ENCODE measurements around the gene MAPK12.

The MAPK12 gene

DNA sequence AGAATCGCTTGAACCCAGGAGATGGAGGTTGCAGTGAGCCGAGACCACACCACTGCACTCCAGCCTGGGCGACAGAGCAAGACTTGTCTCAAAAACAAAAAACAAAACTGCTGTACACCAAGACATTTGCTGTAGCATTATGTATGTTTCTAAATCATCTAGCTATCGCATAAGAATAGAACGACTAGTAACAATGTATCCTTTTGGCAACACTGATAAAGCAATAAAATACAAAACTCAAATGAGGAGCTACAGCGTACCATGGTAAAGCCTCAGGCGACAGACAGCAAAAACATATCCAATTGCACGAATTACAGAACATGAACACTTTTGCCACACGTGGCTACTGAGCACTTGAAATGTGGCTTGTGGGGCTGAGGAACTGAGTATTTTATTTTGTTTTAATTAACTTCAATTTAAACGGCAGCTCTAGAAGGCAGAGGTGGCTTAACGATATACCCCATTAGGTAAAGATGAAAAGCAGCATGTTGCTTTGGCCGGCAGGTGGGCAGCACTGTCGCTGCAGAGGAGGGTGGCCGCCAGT lies 19.0 kb downstream of the MAPK12 start:
- Histone ChIP-seq H3K9ac (ENCODE audit: low read length) (no peak overlapping the region), H3K9me3 (ENCODE audit: control insufficient read depth, low read length) (no peaks in the 10 kb centered on the region), H3K4me3 (ENCODE audit: low read length) (no peak overlapping the region), H3K4me1 (ENCODE audit: control insufficient read depth, insufficient read depth, low read length) (peaks cover 34% of the 10 kb centered on the region), H3K27me3 (ENCODE audit: control insufficient read depth, insufficient read depth, low read length) (no peaks in the 10 kb centered on the region), H3K36me3 (ENCODE audit: control insufficient read depth, insufficient read depth, low read length) (peaks cover 9% of the 10 kb centered on the region)

DNA sequence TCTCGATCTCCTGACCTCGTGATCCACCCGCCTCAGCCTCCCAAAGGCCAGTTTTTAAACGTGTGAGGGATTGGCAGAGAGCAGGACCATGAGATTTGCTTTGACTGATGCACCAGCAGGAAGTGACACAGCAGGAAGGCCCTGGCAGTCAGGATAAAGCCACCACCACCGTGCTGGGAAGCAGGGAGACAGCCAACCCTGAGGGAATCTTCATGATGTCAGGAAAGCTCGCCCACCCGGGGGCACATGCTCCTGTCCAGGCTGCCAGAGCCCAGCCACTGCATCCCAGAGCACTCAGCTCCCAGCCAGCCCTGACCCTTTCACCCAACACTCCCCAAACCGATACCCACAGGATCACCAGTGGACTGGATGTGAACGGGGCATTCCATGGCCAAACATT lies 22.7 kb downstream of the MAPK12 start:
- H3K36me3 ChIP-seq (ENCODE audit: control insufficient read depth, insufficient read depth, low read length): no peaks in the 10 kb centered on the region
- H3K27me3 ChIP-seq (ENCODE audit: control insufficient read depth, insufficient read depth, low read length): no peaks in the 10 kb centered on the region
- peaks cover 16% of the 10 kb centered on the region for H3K4me1 ChIP-seq (ENCODE audit: control insufficient read depth, insufficient read depth, low read length)
- H3K4me3 ChIP-seq (ENCODE audit: low read length): no peak overlapping the region
- no peaks in the 10 kb centered on the region for H3K9me3 ChIP-seq (ENCODE audit: control insufficient read depth, low read length)
- no peak overlapping the region for H3K9ac ChIP-seq (ENCODE audit: low read length)

DNA sequence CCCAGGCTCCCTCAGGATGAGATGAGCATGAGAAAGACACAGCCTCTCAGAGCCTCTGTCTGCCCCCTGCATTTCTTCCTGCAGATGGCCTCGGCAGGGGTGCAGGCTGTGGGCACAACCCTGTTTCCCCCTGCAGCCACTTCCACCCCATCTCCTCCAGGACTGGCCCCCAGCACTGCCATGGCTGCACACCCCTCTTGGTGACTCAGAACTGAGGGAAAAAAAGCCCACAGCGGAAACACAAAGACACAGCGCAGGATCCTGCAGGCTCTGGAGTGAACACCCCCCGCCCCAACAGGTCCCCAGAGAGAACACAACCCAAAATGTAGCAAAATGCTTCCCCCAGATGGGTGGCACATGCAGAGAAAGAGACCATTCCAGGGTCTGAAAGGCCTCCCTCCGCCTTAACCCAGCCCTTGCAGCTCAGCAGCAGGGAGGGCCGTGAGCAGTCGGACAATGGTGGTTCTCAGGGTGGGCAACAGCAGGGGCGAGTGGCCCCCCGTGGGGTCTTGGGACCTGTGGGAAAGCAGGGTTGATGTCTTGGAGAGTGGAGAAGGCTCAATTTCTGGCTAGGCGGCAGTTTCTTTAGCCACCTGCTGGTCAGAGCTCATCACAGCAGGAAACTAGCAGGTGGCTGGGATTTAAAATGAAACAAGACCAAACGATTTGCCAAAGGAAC lies 24.6 kb downstream of the MAPK12 start:
- H3K4me1 ChIP-seq (ENCODE audit: control insufficient read depth, insufficient read depth, low read length): peaks cover 4% of the 10 kb centered on the region
- no peaks in the 10 kb centered on the region for H3K36me3 ChIP-seq (ENCODE audit: control insufficient read depth, insufficient read depth, low read length)
- H3K27me3 ChIP-seq (ENCODE audit: control insufficient read depth, insufficient read depth, low read length): no peaks in the 10 kb centered on the region
- no peaks in the 10 kb centered on the region for H3K9me3 ChIP-seq (ENCODE audit: control insufficient read depth, low read length)
- no peak overlapping the region for H3K9ac ChIP-seq (ENCODE audit: low read length)
- H3K4me3 ChIP-seq (ENCODE audit: low read length): no peak overlapping the region

DNA sequence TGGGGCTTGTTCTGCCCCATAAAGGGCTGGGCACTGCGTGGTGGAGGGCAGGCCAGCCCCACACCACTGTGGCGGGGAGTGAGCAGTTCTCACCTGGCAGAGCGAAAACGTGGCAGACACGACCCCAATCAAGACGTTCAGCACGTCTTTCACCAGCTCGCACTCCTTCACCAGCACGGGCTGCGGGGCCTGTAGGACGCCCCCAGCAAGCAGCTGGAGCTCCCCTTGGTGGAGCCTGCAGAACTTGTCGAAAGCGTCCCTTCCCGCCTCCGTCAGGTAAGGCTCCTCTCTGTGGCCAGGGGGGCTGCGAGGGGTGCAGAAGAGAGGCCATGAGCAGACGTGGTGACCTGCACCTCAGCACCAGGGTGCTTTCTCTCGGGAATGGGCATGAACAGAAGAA lies 28.3 kb downstream of the MAPK12 start:
- Histone ChIP-seq H3K27me3 (ENCODE audit: control insufficient read depth, insufficient read depth, low read length) (no peaks in the 10 kb centered on the region), H3K36me3 (ENCODE audit: control insufficient read depth, insufficient read depth, low read length) (no peaks in the 10 kb centered on the region), H3K9ac (ENCODE audit: low read length) (no peak overlapping the region), H3K4me3 (ENCODE audit: low read length) (no peak overlapping the region), H3K9me3 (ENCODE audit: control insufficient read depth, low read length) (no peaks in the 10 kb centered on the region), H3K4me1 (ENCODE audit: control insufficient read depth, insufficient read depth, low read length) (no peaks in the 10 kb centered on the region)

DNA sequence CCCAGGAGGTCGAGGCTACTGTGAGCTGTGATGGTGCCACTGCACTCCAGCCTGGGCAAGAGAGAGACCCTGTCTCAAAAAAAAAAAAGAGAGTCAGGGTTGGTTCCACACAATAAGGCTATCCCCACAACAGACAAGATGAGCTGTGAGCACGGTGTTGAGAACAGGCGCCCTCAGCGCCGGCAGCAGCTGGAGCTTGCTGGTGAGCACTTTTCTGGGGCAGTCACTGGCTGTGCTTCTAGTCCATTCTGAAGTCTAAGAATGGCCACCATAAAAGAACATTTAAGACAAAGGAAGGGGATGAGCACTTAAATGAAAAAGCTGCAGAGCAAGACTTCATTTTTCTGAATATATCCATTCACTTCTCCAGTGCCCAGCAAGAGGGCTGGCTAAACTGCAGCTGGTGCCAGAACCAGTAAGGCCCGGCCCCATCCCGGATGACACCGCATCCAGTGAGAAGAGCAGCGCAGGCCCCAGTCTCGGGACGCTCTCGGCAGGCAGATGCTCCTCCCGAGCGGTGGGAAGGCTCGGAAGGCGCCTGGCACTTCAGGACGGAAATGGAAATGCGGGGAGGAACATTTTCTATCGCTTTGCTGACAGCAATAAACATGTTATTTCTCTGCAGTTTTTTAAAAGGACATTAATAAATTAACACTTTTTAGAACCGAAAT lies 28.9 kb downstream of the MAPK12 start:
- Histone ChIP-seq H3K36me3 (ENCODE audit: control insufficient read depth, insufficient read depth, low read length) (no peaks in the 10 kb centered on the region), H3K4me1 (ENCODE audit: control insufficient read depth, insufficient read depth, low read length) (no peaks in the 10 kb centered on the region), H3K9ac (ENCODE audit: low read length) (no peak overlapping the region), H3K27me3 (ENCODE audit: control insufficient read depth, insufficient read depth, low read length) (no peaks in the 10 kb centered on the region), H3K9me3 (ENCODE audit: control insufficient read depth, low read length) (no peaks in the 10 kb centered on the region), H3K4me3 (ENCODE audit: low read length) (no peak overlapping the region)

DNA sequence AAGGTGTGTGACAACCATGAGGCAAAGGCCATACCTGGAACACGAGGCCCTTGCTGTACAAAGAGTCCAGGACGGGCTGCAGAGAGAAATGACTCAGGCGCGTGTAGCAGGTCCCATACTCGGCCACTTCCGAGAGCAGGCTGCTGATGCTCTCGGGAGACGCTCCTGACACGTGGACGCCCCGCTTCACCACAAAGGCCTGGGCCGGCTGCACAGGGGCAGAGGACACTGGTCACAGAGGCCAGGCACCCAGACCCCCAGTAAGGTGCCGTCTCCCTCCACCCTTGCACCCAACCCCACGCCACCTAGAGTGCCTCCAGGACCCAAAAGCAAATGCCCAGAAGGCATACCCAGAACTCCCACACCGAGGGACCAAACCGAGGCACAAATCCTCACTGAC lies 32.1 kb downstream of the MAPK12 start:
- Histone ChIP-seq H3K9ac (ENCODE audit: low read length) (no peak overlapping the region), H3K4me3 (ENCODE audit: low read length) (no peak overlapping the region), H3K4me1 (ENCODE audit: control insufficient read depth, insufficient read depth, low read length) (no peaks in the 10 kb centered on the region), H3K27me3 (ENCODE audit: control insufficient read depth, insufficient read depth, low read length) (no peaks in the 10 kb centered on the region), H3K9me3 (ENCODE audit: control insufficient read depth, low read length) (no peaks in the 10 kb centered on the region), H3K36me3 (ENCODE audit: control insufficient read depth, insufficient read depth, low read length) (peaks cover 3% of the 10 kb centered on the region)

DNA sequence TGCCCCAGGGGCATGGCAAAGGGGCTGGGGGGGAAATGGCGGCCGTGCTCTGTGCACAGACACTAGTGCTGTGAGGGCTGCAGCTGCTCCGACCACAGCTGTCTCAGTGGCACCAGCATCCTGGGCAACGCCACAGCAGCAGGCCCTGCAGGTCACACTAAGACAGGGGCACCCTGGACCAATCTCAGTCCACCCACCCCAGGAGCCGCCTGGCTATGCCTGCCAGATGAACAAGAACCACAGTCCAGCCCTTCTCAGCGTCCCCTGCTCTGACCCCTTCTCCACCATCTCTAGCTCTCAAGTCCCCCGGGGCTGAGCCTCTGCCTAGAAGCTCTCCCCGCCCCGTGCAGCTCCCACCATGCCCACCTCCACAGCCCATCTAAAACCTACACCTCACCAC lies 33.1 kb downstream of the MAPK12 start:
- peaks cover 3% of the 10 kb centered on the region for H3K36me3 ChIP-seq (ENCODE audit: control insufficient read depth, insufficient read depth, low read length)
- H3K4me3 ChIP-seq (ENCODE audit: low read length): no peak overlapping the region
- H3K9me3 ChIP-seq (ENCODE audit: control insufficient read depth, low read length): no peaks in the 10 kb centered on the region
- no peaks in the 10 kb centered on the region for H3K27me3 ChIP-seq (ENCODE audit: control insufficient read depth, insufficient read depth, low read length)
- H3K4me1 ChIP-seq (ENCODE audit: control insufficient read depth, insufficient read depth, low read length): no peaks in the 10 kb centered on the region
- H3K9ac ChIP-seq (ENCODE audit: low read length): no peak overlapping the region

DNA sequence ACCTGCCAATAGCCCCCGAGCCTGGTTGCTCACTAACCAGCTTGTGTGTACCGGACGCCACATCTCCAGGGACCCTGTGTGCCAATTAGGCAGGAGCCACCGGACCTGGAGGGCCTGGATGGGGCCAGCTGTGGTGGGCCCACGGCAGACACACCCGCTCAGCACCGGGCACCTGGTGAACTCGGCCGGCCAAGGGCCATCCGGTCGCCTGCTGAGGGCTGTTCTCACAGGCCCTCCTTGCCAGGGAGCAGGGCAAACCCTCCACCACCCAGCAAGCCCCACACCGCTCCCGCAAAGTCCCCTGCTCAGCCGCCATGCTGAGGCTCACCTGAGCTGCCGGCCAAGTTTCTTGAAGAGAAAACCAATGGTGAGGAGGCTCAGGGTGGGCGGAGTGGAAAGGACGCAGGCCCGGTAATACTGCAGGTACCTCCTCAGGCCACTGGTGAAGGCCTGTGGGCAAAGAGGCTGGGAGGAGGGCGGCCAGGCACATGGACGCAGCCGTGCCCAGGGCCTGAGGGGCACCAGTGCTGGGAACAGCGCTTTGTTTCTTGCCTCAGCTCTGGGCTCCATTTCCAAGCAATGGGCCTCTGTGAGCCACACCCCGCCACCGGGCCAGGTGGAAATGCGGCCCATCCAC lies 33.8 kb downstream of the MAPK12 start:
- Histone ChIP-seq H3K27me3 (ENCODE audit: control insufficient read depth, insufficient read depth, low read length) (no peaks in the 10 kb centered on the region), H3K9ac (ENCODE audit: low read length) (no peak overlapping the region), H3K4me1 (ENCODE audit: control insufficient read depth, insufficient read depth, low read length) (no peaks in the 10 kb centered on the region), H3K9me3 (ENCODE audit: control insufficient read depth, low read length) (no peaks in the 10 kb centered on the region), H3K4me3 (ENCODE audit: low read length) (no peak overlapping the region), H3K36me3 (ENCODE audit: control insufficient read depth, insufficient read depth, low read length) (peaks cover 7% of the 10 kb centered on the region)

DNA sequence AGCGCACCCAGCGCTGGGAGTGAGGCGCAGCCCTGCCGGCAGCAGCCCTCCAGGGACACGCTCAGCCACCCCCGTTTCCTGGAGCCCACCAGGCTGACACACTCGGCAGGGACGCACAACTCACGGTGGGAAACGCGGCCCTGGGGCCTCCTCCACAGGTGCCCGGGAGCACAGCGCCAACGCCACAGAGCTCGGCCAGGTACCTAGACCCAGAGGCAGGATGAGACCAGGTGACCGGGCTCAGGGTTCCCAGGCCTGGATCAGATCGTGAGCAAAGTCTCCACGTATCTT lies 34.7 kb downstream of the MAPK12 start:
- H3K4me3 ChIP-seq (ENCODE audit: low read length): no peak overlapping the region
- no peaks in the 10 kb centered on the region for H3K4me1 ChIP-seq (ENCODE audit: control insufficient read depth, insufficient read depth, low read length)
- H3K36me3 ChIP-seq (ENCODE audit: control insufficient read depth, insufficient read depth, low read length): peaks cover 15% of the 10 kb centered on the region
- H3K9ac ChIP-seq (ENCODE audit: low read length): no peak overlapping the region
- H3K9me3 ChIP-seq (ENCODE audit: control insufficient read depth, low read length): no peaks in the 10 kb centered on the region
- no peaks in the 10 kb centered on the region for H3K27me3 ChIP-seq (ENCODE audit: control insufficient read depth, insufficient read depth, low read length)

DNA sequence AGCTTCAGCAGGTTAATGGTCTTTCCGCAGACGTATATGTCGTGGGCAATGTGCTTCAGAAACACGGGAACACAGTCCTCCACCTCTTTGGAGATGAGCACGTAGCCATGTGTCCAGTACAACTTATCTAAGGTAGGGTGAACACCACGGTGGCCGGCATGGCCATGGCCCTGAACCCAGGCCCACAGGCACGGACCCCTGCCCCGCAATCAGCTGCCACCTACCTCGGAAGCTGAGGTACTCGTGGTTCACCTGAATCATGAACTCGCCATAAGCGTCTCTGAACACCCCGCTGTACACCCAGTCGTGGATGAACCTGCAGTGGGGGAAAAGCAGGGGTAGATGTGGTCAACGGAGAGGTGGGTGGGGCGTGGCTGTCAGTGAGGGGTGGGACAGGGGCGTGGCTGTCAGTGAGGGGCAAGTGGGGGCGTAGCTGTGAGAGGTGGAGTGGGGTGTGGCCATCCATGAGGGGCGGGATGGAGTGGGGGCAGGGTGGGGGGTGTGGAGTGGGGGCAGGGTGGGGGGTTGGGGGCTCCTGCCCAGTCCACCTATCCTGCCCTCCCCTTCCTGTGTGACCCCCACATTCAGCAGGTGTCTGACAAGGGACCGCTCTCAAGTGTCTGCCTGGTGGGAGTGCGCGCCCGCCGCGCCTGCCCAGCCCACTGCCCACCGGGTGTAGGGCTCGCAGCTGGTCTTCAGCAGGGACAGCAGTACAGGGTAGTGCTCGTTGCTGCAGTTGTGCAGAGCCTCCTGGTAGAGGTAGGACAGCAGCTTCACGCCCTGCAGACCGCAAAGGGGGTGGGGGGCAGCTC lies 35.2 kb downstream of the MAPK12 start:
- Histone ChIP-seq H3K27me3 (ENCODE audit: control insufficient read depth, insufficient read depth, low read length) (no peaks in the 10 kb centered on the region), H3K4me3 (ENCODE audit: low read length) (no peak overlapping the region), H3K9ac (ENCODE audit: low read length) (no peak overlapping the region), H3K9me3 (ENCODE audit: control insufficient read depth, low read length) (no peaks in the 10 kb centered on the region), H3K36me3 (ENCODE audit: control insufficient read depth, insufficient read depth, low read length) (peaks cover 17% of the 10 kb centered on the region), H3K4me1 (ENCODE audit: control insufficient read depth, insufficient read depth, low read length) (no peaks in the 10 kb centered on the region)

DNA sequence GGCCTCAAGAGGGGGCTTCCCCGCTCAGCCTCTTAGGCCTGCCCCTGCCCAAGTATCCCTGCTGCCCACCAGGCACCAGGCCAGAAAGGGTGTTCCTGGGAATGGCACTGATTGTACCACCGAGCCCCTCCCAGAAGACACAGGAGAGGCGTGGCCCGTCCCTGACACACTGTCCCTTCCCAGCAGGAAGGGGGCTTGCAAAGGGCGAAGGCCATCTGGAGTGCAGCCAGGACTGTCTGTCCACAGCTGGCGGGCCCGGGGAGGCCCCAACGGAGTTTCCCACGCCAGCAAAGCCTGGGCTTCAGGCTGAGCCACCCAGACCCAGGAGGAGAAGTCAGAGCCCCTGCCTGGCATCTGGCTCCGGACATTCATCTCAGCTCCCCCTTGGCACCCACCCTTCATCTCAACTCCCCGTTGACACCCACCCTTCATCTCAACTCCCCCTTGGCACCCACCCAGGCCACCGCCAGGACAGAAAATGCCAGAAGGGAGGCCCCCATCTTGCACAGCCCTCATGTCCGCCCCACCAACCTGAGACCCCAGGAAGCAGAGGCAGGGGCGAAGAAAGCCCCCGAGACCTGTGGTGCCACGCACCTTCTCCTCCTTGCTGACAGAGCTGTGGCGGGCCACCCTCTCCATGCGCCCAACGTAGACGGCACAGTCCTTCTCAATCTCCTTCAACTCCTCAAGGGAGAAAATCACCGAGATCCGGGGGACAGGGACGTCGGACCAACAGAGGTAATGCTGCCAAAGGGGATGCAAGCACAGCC lies 36.1 kb downstream of the MAPK12 start:
- H3K9ac ChIP-seq (ENCODE audit: low read length): no peak overlapping the region
- H3K9me3 ChIP-seq (ENCODE audit: control insufficient read depth, low read length): no peaks in the 10 kb centered on the region
- H3K4me3 ChIP-seq (ENCODE audit: low read length): no peak overlapping the region
- H3K27me3 ChIP-seq (ENCODE audit: control insufficient read depth, insufficient read depth, low read length): no peaks in the 10 kb centered on the region
- peaks cover 24% of the 10 kb centered on the region for H3K36me3 ChIP-seq (ENCODE audit: control insufficient read depth, insufficient read depth, low read length)
- H3K4me1 ChIP-seq (ENCODE audit: control insufficient read depth, insufficient read depth, low read length): no peaks in the 10 kb centered on the region
